KMS-11 (cell line): ENCODE measurements around the gene GRK1.

Experiments
- H2AFZ ChIP-seq: fragments of 200-600 bp; sonication (generic); 2 replicates; pipeline ENCODE4 v1.6.1; 2016; ENCODE audit warnings: antibody characterized with exemption, mixed run types, low read depth
- H3K27ac ChIP-seq: fragments of 200-600 bp; sonication (generic); 2 replicates; pipeline ENCODE4 v1.6.1; 2016; ENCODE audit warnings: mild to moderate bottlenecking, mixed run types
- H3K27me3 ChIP-seq: fragments of 200-600 bp; sonication (generic); 2 replicates; pipeline ENCODE4 v1.6.1; 2017; ENCODE audit warnings: mild to moderate bottlenecking, low read depth, mixed run types, moderate library complexity; ENCODE audit not compliant: insufficient read depth
- H3K36me3 ChIP-seq: fragments of 200-600 bp; sonication (generic); 2 replicates; pipeline ENCODE4 v1.6.1; 2017; ENCODE audit warnings: mild to moderate bottlenecking, mixed run types; ENCODE audit not compliant: insufficient read depth
- H3K4me1 ChIP-seq: fragments of 200-600 bp; sonication (generic); 2 replicates; pipeline ENCODE4 v1.6.1; 2016; ENCODE audit warnings: mild to moderate bottlenecking, low read depth, mixed run types; ENCODE audit not compliant: poor library complexity, severe bottlenecking
- H3K4me2 ChIP-seq: fragments of 200-600 bp; sonication (generic); 2 replicates; pipeline ENCODE4 v1.7.0; 2016; ENCODE audit warnings: mild to moderate bottlenecking, mixed run types
- H3K4me3 ChIP-seq: fragments of 200-600 bp; sonication (generic); IDR thresholded peaks from 2 replicates; pipeline ENCODE4 v1.6.1; 2017; ENCODE audit warnings: low read depth, low read length, mixed read lengths; ENCODE audit not compliant: insufficient read depth
- H3K79me2 ChIP-seq: fragments of 200-600 bp; sonication (generic); 2 replicates; pipeline ENCODE4 v1.6.1; 2016; ENCODE audit warnings: low read depth, mixed run types; ENCODE audit not compliant: insufficient read depth
- H3K9ac ChIP-seq: fragments of 200-600 bp; sonication (generic); 2 replicates; pipeline ENCODE4 v1.6.1; 2016; ENCODE audit warnings: mild to moderate bottlenecking, mixed run types
- H4K20me1 ChIP-seq: fragments of 200-600 bp; sonication (generic); 2 replicates; pipeline ENCODE4 v1.6.1; 2016; ENCODE audit warnings: mild to moderate bottlenecking, mixed run types; ENCODE audit not compliant: insufficient read depth
- CTCF ChIP-seq: fragments of 200-600 bp; sonication (generic); conservative IDR thresholded peaks from 2 replicates; pipeline ENCODE4 v1.6.1; 2017; ENCODE audit warnings: low read depth, mild to moderate bottlenecking, antibody characterized with exemption, low read length, moderate library complexity, mixed read lengths

GRK1 gene

GRCh38 chr13:113762075-113762474 lies 95.1 kb downstream of the GRK1 start:
- TF ChIP-seq CTCF = no peak
- Histone ChIP-seq H3K4me3 (no peak overlapping the region), H3K4me2 (no peak overlapping the region), H3K9ac (no peak overlapping the region), H3K27me3 (peaks cover 86% of the 10 kb centered on the region), H3K36me3 (no peaks in the 10 kb centered on the region), H4K20me1 (no peaks in the 10 kb centered on the region), H3K4me1 (peaks cover 3% of the 10 kb centered on the region), H3K27ac (no peak overlapping the region), H2AFZ (no peak overlapping the region), H3K79me2 (no peaks in the 10 kb centered on the region)

GRCh38 chr13:113762538-113762937 lies 95.5 kb downstream of the GRK1 start:
- H3K4me2 ChIP-seq = no peak overlapping the region
- H2AFZ ChIP-seq = no peak overlapping the region
- H3K79me2 ChIP-seq = no peaks in the 10 kb centered on the region
- H3K27me3 ChIP-seq = peaks cover 91% of the 10 kb centered on the region
- no peak for TF ChIP-seq CTCF
- no peaks in the 10 kb centered on the region for H3K36me3 ChIP-seq
- H4K20me1 ChIP-seq = no peaks in the 10 kb centered on the region
- H3K27ac ChIP-seq = no peak overlapping the region
- no peak overlapping the region for H3K9ac ChIP-seq
- H3K4me3 ChIP-seq = no peak overlapping the region
- H3K4me1 ChIP-seq = peaks cover 3% of the 10 kb centered on the region

GRCh38 chr13:113763254-113763653 lies 96.2 kb downstream of the GRK1 start:
- H3K79me2 ChIP-seq = no peaks in the 10 kb centered on the region
- peaks cover 3% of the 10 kb centered on the region for H3K4me1 ChIP-seq
- no peak overlapping the region for H3K4me3 ChIP-seq
- H2AFZ ChIP-seq = no peak overlapping the region
- H3K9ac ChIP-seq = no peak overlapping the region
- H3K27me3 ChIP-seq = peaks cover 93% of the 10 kb centered on the region
- H3K4me2 ChIP-seq = no peak overlapping the region
- no peaks in the 10 kb centered on the region for H3K36me3 ChIP-seq
- no peak for TF ChIP-seq CTCF
- H3K27ac ChIP-seq = no peak overlapping the region
- H4K20me1 ChIP-seq = no peaks in the 10 kb centered on the region

GRCh38 chr13:113763961-113764792 lies 97.2 kb downstream of the GRK1 start:
- Histone ChIP-seq H3K36me3 (no peaks in the 10 kb centered on the region), H3K79me2 (no peaks in the 10 kb centered on the region), H3K4me1 (peaks cover 3% of the 10 kb centered on the region), H3K27me3 (peaks cover 97% of the 10 kb centered on the region), H3K27ac (no peak overlapping the region), H3K4me3 (no peak overlapping the region), H3K4me2 (no peak overlapping the region), H4K20me1 (no peaks in the 10 kb centered on the region), H2AFZ (no peak overlapping the region), H3K9ac (no peak overlapping the region)
- TF ChIP-seq CTCF = no peak
